GM21576 (cell line): Measurements from ENCODE around the gene NR6A1.
"Not testable (repeated sequence)": the region's sequence is repeated elsewhere in the genome, so short reads cannot be mapped to it uniquely, and the experiment has no call there.

ENCODE experiments used
- ATAC-seq: cut with Tn5 transposase; IDR thresholded peaks from one replicate; pipeline ENCODE4 v1.9.1; 2021; ENCODE audit warnings: mild to moderate bottlenecking, moderate library complexity; ENCODE audit not compliant: unreplicated experiment

The NR6A1 gene

DNA sequence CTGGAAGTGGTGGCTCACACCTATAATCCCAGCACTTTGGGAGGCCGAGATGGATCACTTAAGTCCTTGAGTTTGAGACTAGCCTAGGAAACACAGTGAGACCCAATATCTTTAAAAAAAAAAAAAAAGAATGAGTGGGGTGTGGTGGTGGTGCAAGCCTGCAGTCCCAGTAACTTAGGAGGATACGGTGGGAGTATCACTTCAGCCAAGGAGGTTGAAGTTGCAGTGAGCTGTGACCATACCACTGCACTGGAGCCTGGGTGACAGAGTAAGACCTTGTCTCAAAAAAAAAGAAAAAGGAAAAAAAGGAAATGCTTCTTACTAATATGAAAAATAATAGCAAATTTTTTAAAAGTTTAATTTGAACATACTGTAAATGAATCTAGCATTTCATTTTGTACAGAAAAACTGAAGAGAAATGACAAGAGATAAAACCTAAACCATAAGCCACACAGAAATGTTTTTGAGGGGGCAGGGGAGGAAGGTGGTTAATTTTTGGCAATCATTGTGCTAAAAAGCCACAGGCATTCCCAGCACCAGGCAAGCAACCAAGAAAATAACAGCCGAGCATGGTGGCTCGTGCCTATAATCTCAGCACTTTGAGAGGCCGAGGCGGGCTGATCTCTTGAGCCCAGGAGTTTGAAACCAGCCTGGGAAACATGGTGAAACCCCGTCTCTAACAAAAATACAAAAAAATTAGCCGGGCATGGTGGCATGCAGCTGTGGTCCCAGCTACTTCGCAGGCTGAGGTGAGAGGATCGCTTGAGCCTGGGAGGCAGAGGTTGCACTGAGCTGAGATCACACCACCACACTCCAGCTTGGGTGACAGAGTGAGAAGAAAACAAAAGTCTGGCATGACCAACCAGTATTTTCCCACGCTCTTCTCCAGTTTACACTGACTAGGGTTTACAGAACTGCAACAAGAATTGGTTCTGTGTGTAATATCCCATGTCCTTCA is 149.5 kb downstream of the NR6A1 start:
- ATAC-seq, result no peak

DNA sequence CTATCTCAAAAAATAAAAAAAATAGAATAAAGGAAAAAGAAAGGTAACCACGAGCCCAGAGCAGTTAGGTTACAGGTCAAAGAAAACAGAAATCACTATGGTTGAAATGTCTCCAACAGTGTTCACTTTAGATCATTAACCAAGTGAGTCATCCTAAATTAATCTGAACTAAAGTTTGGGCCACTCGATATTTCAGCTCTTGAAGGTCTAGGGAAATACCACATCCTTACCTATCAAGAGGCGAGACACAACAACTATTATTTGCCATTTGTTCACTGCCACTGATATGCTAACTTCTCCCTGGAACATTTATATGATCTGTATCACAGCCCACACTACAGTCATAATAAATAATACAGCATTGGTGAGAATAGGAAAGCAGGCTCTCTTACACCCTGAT is 152.6 kb downstream of the NR6A1 start:
- no peak for ATAC-seq

DNA sequence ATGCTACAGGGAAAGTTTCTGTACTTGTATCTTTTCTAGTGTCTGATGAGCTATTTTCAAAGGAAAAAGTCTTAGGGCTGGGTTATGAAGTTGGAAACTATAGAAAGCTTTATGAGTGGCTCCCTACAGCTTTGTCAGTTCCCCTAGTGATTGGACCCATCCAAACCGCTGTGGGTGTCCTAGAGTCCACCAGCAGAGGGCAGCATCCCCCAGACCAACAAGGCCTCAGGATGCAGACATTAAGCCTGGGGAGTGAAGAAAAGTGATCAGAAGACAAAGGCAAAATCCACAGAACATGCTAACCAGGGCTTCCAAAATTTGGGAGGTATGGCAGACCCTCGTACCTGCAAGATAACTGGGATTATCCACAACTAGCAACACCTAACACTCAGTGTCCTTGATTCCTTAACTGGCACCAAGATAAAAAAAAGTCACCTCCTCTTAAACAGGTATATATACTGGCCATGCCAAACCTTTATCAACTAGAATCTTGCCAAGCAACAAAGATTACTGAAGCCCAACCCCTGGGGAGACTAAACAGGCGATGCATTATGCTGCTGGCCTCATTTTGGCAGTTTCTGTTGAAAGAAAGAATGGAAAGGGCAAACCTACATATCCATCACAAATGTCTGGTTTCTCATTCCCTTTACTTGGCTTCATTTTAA is 153.5 kb downstream of the NR6A1 start:
- ATAC-seq, result no peak

DNA sequence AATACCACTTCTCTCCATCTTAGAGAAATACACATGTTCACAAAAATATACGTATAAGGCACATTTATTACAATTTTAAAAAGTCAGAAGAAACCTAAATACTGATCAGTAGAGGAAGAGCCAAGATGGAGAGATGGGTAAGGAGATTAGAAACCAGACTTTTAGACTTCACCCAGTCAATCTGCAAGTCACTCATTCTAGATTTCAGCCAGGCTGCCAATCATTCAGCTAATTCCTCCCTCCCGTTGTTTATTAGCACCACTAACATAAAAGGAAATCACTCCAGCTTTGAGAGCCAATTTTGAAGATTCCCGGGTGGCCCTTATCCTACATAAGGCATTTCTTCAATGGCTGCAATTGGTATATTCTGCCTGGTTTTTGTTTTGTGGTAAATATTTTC is 154.2 kb downstream of the NR6A1 start:
- ATAC-seq, result no peak

DNA sequence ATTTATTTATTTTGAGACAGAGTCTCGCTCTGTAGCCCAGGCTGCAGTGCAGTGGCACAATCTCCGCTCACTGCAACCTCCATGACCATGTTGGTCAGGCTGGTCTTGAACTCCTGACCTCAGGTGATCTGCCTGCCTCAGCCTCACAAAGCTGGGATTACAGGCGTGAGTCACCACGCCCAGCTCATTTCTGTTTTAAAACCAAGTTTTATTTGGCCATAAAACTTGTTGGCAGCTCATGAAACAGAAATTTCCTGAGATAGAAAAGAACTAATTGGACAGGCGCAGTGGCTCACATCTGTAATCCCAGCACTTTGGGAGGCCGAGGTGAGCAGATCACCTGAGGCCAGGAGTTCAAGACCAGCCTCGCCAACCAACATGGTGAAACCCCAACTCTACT is 155.3 kb downstream of the NR6A1 start:
- ATAC-seq, result not testable (repeated sequence)

DNA sequence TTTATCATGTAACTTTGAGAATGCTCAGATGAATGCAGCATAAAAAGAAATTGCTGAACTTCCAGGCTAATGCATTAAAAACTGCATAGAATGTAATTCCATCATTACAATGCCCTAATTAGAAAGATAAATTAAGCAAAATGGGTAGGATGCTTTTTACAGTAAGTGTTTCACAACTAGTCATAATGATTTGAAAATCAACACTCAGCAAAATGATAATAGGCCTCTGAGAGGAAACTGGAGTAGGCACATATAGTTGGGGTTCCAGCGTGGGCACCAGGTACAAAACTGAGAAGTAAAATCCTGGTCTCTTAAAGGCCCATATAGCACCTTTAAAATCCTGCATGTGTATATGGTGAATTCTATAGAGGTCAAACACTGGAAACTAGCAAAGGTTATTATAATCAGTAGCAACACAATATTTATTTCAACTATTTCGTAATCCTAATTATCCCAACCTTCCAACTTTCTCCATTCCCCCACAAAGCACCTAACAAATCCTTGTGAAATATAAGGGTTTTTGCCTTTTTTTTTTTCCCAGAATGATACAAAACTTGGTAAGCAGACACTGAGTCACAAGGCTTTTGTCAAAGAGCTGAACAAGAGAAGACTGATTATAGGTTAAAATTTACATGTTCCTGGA is 155.9 kb downstream of the NR6A1 start:
- no peak for ATAC-seq

DNA sequence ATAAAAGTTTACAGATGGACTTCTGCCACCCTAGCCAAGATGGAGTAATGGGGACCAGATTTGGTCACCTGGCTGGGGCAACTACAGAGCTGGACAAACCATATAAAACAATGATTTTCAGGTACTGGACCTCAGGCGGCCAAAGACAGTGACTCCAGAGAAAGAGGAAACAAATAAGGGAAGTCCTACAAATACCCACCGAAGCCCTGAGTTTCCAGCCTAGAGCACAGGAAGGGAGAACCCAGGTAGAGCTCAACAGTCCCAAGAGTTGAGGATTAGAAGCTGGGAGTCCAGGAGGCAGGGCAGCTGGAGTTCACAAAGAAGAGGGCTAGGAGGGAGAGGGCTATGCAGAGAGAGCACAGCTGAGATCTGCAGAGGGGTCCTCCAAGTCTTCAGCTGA is 157.3 kb downstream of the NR6A1 start:
- ATAC-seq, result no peak

DNA sequence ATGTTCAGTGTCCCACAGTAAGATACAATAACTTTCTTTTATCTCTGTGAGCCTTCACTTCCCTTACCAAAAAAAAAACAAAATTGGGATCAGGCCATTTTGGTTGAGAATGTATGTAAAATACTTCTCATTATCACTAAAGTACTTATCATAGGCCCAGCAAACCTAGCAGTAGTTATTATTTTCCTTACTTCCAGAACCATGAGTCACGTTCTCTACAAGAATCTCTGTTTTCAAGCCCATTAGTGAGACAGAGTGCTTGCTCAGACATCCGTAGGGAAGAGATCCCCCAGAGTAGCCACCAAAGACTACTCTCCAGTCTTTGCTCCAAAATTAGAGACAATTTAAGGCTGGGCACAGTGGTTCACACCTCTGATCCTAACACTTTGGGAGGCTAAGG is 160.0 kb downstream of the NR6A1 start:
- no peak for ATAC-seq

DNA sequence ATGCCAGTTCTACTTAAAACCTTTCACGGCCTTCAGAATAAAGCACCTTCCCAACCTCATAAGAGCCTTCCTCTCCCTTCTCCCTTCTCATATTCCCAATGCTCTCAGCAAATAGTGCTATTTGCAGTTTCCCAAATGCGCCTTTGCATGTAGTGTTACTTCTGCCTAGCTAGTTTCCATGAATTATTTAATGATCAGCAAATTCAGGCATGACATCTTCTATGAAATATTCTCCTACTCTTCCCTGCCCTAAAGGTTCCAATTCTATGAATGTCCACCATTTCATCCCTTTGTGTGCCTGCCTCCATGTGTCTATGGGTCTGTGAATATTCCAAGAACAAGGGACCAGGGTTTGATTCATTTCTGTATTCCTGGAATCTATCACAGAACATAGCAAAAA is 165.1 kb downstream of the NR6A1 start:
- no peak for ATAC-seq

DNA sequence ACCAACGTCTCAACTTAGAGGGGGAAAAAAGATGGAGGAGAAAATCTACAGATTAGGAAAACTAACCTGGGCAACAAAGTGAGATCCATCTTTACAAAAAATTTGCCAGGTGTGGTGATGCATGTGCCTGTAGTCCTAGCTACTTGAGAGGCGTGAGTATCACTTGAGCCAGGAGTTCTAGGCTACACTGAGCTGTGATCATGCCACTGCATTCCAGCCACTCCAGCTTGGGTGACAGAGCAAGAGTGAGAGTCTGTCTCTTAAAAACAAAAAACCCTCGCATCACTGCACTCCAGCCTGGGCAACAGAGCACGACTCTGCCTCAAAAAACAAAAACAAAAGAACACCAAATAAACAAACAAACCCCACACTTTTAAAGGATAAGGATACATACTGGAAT is 165.9 kb downstream of the NR6A1 start:
- ATAC-seq, result no peak

DNA sequence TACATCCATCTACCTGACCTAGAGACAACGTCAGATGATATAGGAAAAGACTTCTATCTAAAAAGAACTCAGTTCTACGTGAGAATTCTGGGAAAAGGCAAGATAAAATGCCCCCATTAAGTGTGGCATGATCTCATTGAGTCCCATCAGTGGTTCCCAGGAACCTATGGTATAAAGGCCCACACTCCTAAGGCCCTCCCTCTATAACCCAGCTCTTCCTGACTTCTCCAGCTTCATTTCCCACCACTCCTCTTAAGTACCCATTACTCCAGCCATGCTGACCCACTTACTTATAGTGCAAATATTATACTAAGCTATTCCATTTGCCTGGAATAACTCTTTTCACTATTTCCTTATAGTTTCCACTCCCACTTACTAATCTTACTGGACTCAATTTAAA is 168.5 kb downstream of the NR6A1 start:
- no peak for ATAC-seq

DNA sequence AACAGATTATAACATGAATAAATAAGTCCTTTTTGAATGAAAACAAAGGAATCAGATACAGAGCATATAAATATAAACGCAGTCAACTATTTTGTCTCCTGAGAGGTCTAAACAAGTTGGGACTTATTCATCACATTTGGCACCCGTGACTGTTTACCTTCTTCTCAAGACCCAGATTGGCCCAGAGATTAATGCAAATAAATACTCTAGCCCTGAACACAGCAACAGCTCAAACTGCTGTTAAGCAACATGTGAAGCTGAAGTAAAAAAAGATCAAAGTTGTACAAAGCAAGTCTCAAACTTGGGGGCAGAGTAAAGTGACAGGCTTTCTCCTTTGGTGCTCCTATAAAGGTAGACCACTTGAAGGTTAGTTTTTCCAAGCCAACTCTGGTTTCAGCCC is 168.9 kb downstream of the NR6A1 start:
- ATAC-seq, result no peak

DNA sequence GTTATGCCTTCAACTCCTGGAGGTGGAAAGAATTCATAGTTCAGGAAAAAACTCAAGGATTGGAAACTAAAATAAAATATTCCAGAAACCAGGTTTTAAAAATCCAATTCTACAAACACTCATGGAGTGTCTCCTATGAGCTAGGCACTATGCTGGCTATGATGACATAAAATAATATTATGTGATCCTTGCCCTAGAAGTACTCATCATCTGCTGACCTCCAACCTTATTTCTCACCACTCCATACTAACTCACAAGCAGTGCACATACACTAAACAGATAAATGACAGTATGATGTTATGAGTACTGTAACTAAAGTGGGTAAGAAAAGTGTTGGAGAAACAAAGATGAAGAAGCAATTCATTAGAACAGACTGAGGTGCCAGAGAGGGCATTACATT is 170.7 kb downstream of the NR6A1 start:
- ATAC-seq, result no peak

DNA sequence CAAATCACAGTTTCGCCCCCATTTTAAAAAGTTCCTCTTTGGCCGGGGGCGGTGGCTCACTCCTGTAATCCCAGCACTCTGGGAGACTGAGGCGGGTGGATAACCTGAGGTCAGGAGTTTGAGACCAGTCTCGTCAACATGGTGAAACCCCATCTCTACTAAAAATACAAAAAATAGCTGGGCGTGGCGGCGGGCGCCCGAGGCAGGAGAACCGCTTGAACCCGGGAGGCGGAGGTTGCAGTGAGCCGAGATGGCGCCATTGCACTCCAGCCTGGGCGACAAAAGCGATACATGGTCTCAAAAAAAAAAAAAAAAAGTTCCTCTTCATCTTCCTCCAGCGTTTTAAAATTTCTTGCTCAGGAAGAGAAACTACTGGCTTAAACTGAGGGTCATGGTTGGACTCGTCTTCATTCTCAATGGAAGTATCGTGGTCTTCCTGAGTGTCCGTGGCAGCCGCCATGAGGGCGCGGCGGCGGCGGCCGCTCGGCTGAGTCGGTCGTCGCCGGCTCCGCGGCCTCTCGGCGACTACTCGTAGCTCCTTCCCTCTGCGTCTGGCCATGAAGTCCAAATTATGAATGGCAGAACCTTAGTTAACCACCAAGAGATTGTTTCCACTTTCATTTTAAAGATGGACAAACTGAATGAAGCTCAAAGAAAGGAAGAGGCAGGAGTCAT is 171.9 kb downstream of the NR6A1 start:
- no peak for ATAC-seq

DNA sequence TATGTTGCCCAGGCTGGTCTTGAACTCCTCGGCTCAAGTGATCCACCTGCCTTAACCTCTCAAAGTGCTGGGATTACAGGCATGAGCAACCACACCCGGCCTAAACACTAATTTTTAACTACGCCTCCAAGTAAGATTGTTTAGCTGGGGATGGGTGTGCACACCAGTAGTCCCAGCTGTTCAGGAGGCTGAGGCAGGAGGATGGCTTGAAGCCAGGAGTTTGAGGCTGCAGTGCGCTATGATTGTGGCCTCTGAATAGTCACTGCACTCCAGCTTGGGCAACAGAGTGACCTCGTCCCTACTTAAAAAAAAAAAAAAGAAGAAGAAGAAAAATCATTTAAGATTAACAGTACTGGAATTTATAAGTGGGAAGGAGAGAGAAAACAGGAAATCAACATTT is 173.1 kb downstream of the NR6A1 start:
- no peak for ATAC-seq

DNA sequence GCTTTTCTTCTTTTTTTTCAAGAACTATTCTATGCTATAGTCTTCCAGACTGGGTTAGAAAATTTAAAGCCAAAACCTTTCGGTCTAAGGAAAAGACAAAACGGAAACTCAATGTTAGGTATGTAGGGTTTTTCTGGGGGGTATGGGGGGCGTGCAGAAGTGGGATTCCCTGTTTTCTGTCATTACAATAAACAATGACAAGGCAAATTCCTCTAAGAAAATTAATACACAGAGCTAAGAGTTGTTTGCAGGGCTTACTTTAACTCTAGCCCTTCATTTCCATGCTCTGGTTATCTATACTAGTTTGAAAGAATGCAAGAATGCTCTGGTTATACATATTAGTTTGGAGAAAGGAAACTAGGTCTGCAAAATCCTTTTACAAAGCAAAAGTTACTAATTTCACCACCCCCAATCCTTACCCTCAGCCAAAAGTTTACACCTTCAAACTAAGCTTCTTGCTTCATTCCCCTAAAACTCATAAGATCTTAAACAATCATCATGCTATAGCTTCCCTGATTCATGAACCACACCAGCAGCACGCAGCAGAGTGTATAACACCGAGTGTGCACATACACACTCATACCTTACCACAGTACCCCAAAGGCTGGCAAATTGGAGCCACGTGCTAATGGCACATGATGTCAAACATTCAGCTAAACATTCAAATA is 174.8 kb downstream of the NR6A1 start:
- ATAC-seq, result no peak

DNA sequence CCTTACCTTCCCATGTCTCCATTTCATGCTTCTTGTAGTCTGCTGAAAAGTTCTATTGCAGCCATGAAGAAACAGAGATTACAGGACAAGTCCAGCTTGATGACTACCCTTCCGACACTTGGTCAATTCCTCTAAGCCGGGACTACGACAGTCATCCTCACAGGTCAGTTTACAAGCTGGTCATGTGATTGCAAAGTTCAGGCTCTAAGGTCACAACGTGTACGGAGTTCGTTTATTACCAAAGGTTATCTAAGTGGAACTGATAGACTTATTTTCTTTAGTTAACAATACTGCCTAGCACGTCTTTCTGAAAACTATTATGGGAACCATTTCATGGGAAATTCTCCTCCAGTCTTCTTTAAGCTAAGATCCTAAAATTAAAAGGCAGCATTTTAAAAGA is 175.4 kb downstream of the NR6A1 start:
- no peak for ATAC-seq

DNA sequence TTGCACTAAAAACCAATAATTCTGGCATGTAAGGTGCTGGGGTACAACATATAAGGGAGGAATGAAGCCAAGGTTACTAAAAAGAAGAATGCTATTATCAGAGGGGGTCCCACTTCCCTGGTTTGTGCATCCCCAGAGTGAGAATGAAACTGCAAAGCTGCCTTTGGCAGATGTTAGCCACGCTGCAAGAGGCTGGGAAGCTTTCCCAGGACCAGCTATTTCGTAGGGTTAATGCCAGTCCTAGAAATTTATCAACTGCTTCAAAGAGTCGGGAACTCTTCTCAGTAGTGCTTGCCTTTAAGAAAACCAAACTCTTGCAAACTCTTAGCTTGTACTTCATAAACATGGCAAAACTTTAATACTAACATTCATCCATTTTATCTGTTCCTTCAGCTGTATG is 176.4 kb downstream of the NR6A1 start:
- no peak for ATAC-seq

DNA sequence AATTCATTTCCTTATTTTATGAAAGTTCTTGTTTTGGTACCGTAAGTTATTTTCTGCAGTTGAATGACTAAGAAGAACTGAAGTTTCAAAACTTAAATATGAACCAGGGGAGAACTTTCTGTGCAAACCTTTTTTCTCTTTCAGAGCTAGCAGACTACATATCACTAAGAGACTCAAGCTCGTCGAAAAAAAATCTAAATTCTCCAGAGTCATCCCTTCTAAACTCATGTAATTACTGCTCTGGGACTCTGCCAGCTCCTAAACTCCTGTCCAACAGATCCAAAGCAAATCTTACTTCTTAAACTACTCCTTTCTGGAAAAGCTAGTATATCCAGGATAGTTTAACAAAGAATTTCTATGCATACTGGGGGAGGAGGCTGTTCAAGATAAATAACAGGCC is 176.9 kb downstream of the NR6A1 start:
- no peak for ATAC-seq

DNA sequence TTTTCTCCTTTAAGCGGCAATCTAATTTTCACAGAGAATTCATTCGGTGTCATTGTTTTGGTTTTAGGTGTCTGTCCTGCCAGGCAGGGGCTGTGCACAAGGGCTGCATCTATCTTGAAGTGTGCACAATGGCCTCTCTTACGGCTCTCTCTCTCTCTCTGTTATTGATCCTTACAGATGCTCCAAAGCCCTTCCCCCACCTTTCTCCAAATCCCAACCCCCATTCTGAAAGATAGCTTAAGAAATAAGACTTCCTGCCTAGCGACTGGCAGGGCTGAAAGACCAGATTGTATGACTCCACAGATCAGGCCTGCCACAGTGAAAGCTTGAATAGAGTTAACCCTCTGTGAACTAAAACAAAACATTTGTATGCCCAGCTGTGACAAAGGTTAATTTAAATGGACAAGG is 177.5 kb downstream of the NR6A1 start:
- no peak for ATAC-seq

DNA sequence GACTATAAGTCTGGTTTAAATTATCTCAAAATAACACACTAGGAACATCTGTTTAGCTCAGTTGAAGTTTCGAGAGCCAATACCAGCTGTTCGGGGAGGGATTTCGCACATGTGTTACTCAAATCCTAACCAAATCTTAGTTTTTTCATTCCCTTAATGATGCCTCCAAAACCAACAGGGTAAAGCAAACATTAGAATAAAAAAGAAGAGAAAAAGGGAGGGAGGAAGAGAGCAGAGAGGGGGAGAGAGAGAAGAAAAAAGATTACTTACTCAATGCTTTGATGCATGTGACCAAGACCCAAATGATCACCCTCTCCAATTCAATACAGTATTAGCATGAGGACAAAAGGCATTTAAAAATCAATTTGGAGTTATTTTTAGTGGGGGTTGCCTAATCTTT is 177.9 kb downstream of the NR6A1 start:
- ATAC-seq, result no peak
